HG02852 (cell line): ENCODE results near the gene SLC37A1.
"Not testable (repeated sequence)": the region's sequence is repeated elsewhere in the genome, so short reads cannot be mapped to it uniquely, and the experiment has no call there.

ENCODE experiments used
- ATAC-seq: cut with Tn5 transposase; IDR thresholded peaks from one replicate; pipeline ENCODE4 v1.9.1; 2021; ENCODE audit warnings: mild to moderate bottlenecking, moderate library complexity; ENCODE audit not compliant: unreplicated experiment

Gene SLC37A1

DNA sequence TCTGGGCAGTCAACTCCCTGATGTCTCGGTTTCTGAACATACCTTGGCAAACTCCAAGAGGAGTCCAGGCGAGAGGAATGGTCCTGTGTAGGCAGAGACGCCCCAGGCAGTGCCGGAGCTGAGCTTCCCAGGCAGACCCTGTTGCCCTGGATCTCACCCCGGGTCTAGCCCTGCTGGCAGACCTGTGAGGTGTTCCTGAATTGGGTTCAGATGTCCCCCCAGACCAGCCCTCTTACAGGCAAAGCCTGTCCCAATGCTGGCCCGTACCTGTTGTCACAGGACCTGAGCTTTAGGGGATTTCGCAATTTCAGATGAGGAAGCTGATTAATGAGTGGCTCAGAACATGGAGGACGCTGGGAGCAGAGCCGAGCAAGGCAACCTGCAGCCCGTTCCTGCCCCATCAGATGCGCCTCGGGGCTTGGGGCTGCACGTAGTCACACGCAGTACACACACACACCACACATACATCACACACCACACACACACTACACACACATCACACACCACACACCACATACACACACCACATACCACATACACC lies 101.2 kb downstream of the SLC37A1 start:
- ATAC-seq: no peak

DNA sequence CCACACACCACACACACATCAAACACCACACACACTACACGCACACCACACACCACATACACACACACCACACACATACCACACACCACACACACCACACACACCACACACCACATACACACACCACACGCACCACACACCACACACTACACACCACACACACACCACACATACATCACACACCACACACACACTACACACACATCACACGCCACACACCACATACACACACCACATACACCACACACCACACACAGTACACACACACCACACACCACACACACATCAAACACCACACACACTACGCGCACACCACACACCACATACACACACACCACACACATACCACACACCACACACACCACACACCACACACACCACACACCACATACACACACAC lies 101.7 kb downstream of the SLC37A1 start:
- ATAC-seq: not testable (repeated sequence)

DNA sequence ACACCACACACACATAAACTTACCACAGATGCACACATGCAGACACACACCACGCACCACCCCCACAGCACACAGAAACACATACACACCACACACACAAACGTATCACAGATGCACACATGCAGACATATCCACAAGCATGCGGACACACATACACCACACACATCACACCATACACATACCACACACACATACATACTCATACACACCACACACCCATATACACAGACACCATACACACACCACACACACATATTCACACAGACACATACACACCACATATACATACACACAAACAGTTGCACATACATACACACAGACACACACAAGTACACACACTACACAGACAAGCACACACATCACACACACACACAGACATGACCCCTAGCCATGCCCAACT lies 102.3 kb downstream of the SLC37A1 start:
- no peak for ATAC-seq

DNA sequence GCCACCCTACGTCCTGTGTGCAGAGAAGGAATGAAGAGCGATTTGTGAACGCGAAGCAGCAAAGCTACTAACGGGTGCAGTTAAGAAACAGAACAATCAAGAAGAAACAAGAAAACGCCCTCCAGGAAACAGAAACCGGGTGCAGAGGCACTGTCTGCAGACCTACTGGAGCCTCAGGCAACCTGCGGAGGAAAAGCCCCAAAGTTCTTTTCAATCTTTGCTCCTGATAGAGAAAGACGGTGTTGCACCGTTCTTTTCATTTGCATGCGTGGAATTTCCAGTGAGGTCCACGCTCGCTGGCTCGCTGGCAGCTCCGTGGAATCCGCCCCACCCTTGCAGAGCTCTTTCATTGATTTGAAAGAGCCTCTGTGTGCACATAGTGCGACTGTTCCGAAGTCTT lies 102.8 kb downstream of the SLC37A1 start:
- no peak for ATAC-seq

DNA sequence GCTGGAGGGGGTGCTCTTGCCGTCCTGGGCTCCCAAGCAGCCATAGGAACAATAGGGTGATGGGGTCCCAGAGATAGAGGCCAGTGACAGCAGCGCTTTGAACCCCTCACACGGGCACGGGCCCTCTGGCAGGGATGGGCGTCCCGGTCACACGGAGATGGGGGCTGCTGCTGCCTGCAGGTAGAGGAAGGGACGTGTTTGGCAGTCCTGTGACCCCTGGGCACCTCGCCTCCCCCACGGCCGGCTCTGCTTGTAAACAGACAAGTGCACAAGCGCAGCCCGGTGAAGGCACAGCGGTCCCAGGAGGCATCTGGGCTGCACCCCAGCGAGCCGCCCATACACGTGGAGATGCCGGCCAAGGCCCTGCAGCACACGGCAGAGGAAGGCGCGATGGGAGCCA lies 103.3 kb downstream of the SLC37A1 start:
- no peak for ATAC-seq

DNA sequence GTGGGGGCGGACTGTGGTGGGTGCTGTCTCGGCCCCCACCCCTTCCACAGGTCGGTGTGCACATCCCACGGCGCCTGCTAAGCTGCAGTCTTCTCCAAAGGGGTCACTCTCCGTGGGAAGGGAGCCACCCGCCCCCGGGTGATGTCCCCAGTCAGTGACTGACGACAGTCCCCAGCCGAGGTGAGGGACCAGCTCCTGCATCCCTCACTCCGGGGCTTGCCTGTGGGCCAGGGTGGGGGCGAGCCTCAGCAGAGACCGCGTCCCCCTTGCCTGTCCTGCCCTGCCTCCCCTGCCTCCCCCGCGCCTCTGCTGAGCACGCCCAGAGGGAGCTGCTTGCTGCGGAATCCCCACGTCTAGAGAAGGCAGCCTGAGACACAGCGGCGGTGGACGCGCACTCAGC lies 103.8 kb downstream of the SLC37A1 start:
- ATAC-seq: no peak

DNA sequence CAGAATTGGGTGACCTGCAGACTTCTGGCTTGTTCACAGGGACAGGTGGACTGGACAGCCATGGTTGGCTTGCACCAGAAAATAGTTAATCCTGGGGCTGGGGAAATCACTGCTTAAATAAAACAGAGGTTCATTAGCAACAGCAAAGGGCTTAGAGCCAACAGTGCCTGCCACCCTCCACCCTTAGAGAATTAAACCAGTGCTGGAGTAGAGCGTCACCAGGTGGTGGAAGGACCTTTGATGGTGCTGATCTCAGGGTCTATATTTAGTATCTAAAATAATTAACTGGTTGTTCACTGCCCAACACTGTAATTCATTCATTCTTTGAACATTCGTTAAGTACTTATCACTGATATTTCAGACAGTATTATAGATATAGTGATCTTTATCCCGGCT lies 105.1 kb downstream of the SLC37A1 start:
- no peak for ATAC-seq

DNA sequence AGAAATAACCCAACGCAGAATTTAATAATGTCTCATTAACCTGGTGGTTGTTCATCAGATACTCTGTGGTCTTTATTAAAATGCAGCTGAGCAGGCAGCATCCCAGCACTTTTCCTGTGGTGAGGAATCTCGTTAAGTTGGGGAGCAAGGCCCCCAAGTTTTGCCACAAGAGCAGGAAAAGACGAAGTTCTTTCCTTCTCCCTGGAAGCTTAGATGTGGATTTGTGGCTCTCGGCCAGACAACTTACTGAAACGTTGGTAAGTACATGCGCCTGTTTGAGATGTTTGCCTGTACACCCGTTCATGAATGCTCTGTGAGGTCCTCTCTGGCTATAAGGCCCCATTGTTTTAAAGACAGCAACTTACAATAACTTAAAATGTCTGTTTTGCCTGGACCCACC lies 105.5 kb downstream of the SLC37A1 start:
- ATAC-seq: no peak

DNA sequence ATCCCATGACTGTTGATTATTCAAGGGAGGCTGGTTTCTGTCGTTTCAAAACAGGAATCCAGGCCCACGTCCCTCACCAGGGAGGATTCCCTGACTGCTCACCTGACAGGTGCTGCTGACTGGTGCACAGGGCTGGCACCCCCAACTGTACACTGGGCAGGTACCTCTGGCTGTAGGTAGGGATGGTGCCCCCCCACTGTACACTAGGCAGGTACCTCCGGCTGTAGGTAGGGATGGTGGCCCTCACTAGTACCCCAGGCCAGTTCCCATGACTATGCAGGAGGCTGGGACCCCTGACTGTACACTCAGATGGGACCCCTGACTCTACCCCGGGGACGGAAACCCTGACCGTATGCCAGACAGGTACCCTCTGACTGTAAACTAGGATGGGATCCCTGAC lies 106.2 kb downstream of the SLC37A1 start:
- ATAC-seq: no peak

DNA sequence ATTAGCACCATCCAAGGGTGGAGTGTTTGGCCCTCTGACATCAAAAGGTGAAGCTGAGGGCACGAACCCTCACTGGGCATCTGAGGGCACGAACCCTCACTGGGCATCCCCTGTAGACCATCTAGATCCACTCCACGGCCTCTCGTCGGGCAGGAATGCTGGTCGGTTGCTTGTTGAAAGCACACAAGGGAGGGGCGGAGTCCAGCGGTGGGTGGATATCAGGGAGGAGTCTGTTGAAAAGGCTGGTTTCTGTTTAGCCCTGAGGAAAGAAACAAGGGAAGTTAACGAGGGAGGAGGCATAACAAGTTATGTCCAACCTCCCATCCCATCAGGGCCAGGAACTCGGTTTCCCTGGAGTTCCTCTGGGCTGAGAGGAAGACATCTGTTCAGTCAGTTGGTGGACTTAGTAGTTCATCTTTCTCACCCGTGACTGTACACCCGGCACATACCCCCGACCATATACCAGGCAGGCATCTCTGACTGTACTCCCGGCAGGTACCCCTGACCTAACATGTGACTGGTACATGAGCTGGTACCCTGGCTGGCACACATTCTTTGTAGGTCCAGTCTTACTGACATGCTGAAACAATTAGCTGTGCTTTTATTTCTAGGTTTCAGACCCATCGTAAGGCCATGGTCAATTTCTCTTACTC lies 107.6 kb downstream of the SLC37A1 start:
- no peak for ATAC-seq

DNA sequence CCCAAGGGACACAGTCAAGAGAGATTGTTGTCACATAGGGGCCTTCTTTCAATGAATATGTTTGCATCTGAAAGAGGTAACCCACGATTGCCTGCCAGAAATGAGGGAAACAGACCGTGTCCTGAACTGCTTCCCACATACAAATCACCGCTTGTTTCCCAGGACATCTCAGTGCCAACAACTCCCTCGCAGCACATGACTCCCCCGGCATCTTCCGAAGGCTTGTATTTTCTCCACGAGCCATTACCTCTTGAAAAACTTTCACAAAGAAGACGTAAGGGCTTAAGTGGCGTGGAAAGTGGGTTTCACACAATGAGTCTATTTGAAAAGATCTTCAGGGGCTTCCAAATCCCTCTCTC lies 108.1 kb downstream of the SLC37A1 start:
- no peak for ATAC-seq

DNA sequence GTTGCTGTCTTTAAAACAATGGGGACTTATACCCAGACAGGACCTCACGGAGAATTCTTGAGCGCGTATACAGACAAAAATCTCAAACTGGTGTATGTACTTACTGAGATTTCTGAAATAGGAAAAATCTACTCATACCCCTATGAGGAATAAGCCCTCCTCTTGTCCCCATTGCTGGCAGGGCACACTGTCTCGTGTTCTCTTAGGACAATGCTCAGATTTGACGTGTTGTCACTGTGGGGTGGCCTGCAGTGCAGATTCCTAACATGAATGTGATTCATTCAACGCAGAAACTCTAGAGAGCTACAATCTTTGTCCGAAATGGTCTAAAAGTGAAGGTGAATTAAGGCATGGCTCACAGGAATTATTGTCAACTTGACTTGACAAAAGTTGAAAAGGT lies 108.6 kb downstream of the SLC37A1 start:
- no peak for ATAC-seq

DNA sequence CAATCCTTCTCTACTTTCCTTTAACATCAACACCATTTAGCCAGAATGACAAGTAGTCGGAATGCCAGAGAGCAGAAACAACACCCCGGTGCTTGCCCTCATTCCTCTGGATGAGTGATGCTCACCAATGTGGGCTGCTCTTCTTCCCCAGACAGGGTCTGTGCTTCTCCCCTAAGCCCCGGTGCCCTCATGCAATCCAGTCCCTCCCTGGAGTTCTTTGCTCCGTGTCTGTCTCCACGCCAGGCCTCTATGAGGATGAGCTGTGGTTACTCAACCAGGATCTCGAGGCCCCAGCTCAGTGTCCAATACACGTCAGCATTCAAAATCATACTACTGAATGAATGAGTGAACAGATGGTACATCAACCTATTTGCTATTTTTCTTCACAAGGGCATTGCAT lies 110.0 kb downstream of the SLC37A1 start:
- no peak for ATAC-seq

DNA sequence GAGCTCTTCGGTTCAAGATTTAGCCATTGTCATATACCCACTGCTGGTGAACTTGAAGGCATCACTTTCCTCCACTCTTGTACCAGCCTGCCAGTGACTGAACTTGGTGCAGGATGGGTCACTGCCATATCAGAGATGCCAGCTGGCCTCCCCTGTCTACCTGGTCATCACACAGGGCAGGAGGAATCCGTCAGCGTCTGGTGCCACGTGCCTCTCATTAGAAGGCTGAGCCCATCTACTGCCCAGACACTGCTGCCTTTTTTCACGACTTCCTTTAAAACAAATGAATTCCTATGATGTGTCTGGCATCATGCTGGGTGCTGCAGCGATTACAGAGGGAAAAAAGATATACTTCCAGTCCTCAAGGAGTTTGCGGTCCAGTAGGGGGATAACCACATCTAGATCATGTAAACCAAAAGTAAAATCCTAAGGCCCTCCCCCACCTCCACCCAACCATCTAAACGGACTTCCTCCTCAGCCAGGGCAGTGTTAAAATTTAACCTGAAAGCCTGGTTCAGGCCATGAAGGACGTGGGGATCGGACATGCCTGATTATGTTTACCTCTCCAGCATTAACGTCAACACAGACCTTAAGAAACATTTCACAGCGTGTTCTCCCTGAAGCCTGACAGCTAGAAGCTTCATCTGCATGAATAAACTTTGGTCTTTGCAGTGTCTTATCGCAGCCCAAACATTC lies 110.6 kb downstream of the SLC37A1 start:
- ATAC-seq: no peak

DNA sequence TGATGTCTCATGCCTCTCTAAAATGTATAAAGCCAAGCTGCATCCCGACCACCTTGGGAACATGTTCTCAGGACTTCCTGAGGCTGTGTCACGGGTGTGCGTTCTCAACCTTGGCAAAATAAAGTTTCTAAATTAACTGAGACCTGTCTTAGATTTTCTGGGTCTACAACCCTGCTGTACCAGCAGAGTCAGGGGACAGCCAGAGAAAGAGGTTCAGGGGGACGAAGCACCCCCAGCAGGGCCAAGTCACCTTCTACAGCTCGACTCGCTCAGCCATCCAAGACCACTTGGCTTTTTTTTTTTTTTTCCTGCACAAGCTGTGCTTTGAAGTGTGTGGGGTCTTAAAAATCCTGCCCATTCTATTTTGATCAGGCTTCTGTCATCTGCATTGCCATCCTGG lies 111.3 kb downstream of the SLC37A1 start:
- no peak for ATAC-seq

DNA sequence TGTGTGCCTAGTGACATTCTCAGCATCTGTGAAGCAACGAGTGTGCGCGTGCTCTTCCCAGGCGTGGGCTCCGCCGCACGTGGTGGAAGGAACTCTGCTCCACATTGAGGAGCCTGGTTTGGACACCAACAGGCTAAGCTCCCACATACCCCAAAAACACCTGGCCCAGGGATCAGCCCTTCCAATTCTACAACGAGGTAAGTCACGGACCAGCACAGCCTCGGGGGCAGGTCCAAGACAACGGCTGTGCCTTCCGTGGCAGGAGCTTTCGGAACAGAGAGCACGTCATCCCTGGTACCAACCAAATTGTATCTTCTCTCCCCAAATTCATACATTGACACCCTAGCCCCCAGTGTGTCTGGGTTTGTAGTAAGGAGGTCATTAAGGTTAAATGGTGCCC lies 112.5 kb downstream of the SLC37A1 start:
- no peak for ATAC-seq

DNA sequence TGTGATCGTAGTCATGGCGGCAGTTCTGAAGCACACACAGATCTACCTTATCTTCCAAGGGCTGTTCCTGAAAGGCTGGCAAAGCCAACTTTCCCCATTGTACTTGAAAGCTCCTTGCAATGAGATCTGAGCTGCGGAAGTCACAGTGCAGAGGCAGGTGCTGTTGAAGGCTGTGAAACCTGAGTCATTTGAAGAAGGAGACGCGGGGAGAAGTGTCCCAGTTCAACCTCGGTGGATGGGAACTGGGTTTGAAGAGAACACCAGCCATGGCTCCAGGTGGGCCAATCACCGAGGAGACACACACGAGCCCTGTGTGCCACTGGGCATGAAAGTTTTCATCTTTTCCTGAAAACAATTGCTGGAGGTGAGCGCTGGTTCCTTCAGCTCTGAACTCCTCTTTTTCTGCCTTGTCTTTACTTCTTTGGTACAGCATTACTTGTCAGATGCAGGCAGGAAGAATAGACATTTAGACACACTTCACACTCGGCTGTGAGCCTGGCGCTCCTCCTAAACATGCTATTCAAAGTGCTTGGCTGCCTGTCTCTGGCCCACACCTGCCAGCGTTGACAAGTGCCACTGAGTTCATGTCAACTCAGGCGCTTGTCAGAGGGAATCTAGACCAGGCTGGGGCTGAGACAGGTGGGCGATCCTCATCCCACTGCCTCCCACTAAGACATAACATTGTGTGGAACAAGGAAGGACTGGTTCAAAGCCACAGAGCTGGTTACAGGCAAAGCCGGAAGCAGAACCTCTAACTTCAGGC lies 114.1 kb downstream of the SLC37A1 start:
- ATAC-seq: no peak

DNA sequence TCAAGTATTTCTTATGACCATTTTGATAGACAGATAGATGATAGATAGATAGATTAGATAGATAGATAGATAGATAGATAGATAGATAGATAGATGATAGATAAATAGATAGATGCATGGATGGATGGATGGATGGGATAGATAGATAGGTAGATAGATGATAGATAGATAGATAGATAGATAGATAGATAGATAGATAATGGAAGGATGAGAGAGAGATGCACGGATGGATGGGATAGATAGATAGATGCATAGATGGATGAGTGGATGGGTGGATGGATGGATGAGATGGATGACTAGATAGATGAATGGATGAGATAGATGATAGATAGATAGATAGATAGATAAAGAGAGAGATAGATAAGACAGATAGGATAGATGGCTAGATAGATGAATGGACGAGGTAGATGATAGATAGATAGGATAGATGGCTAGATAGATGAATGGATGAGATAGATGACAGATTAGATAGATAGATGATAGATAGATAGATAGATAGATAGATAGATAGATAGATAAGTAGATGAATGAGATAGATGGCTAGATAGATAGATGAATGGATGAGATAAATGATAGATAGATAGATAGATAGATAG lies 114.9 kb downstream of the SLC37A1 start:
- not testable (repeated sequence) for ATAC-seq

DNA sequence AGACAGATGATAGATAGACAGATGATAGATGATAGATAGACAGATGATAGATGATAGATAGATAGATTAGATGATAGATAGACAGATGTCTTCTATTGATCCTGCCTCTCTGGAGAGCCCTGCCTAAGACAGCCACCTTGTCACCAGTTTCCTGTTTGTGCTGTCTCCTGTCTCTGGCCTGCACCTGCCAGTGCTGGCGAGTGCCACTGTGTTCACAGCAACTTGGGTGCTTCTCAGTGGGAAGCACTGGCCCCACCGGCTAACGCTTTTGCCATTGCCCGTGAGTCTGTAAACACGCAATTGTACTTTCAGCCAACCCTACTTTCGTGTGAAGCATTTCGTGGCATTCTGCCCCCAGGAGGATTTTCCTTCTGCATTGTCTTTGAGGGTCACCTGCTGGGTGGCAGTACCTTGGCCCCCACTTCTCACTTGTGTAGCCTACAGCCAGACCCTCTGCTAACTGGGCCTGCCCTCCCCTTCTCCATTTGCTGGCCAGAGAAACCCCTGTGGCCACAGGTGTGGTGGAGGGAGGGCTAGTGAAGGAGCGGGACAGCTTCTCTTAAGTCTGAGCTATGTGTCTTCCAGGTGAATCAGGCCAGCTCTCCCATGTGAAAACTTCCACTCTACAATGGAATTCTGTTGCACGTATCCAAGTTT lies 116.4 kb downstream of the SLC37A1 start:
- no peak for ATAC-seq

DNA sequence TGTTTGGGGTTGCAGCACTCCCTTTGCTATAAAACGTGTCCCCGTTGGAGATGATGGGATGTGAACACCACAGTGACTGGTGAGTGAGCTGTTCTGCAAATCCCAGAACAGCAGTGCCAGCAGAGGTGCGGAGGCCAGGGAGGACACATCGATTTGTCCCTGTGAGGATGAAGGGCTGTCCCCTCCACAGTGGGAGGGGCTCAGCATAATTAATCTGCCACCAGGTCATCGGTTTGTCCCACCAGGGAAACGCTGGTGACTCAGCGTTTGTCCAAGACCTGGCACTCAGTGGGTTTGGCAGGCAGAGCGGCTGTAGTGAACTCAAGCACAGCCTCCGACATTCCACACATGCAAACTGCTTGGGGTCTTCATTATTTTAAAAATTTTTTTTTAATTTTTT lies 117.0 kb downstream of the SLC37A1 start:
- ATAC-seq: no peak
